ENCODE results near the gene RAB8B.

DNA sequence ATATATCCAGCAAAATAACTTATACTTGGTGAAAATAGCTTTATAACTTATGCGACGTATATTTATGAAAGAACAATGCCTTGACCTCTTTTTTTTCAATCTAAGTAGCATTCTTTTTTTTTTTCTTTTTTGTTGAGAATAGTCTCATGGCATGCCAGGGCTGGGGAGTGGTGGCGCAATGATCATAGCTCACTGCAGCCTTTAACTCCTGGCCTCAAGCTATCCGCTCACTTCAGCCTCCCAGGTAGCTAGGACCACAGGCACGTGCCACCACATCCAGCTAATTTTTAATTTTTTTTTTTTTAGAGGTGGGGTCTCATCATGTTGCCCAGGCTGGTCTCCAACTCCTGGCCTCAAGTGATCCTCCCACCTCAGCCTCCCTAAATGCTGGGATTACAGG is 43.5 kb downstream of the RAB8B start:
- TF ChIP-seq, protein P1, sequence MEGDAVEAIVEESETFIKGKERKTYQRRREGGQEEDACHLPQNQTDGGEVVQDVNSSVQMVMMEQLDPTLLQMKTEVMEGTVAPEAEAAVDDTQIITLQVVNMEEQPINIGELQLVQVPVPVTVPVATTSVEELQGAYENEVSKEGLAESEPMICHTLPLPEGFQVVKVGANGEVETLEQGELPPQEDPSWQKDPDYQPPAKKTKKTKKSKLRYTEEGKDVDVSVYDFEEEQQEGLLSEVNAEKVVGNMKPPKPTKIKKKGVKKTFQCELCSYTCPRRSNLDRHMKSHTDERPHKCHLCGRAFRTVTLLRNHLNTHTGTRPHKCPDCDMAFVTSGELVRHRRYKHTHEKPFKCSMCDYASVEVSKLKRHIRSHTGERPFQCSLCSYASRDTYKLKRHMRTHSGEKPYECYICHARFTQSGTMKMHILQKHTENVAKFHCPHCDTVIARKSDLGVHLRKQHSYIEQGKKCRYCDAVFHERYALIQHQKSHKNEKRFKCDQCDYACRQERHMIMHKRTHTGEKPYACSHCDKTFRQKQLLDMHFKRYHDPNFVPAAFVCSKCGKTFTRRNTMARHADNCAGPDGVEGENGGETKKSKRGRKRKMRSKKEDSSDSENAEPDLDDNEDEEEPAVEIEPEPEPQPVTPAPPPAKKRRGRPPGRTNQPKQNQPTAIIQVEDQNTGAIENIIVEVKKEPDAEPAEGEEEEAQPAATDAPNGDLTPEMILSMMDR (tag by site-specific recombination; IDR thresholded peaks at IDR 0.05), result no peak
- TF ChIP-seq SP3 (tag by site-specific recombination; IDR thresholded peaks at IDR 0.05) (no peak), GLI2 (tag by site-specific recombination; IDR thresholded peaks at IDR 0.05; ENCODE audit: borderline replicate concordance, low read depth) (no peak), ZNF202 (tag by site-specific recombination; IDR thresholded peaks at IDR 0.05; ENCODE audit: borderline replicate concordance) (no peak), ZNF121 (tag by site-specific recombination; IDR thresholded peaks at IDR 0.05) (no peak), REST (tag by site-specific recombination; IDR thresholded peaks at IDR 0.05) (no peak), PRDM4 (tag by site-specific recombination; IDR thresholded peaks at IDR 0.05) (no peak), EGR2 (tag by site-specific recombination; IDR thresholded peaks at IDR 0.05; ENCODE audit: low read depth) (no peak), ZNF169 (tag by site-specific recombination; IDR thresholded peaks at IDR 0.05) (no peak), ZNF423 (tag by site-specific recombination; IDR thresholded peaks at IDR 0.05) (no peak), ZNF561 (tag by site-specific recombination; IDR thresholded peaks at IDR 0.05; ENCODE audit: borderline replicate concordance) (no peak), ZNF670 (tag by site-specific recombination; IDR thresholded peaks at IDR 0.05; ENCODE audit: low read depth) (no peak), REPIN1 (tag by site-specific recombination; IDR thresholded peaks at IDR 0.05; ENCODE audit: low read depth) (no peak), YY1 (tag by site-specific recombination; IDR thresholded peaks at IDR 0.05) (no peak)
